ENCODE results near the gene AMN1. TPM values are rescaled to one million over a fixed set of nuclear protein-coding genes. Genes with fewer than 3 reads are reported as not detected.

AMN1 gene
- total RNA-seq, 1 experiment from 2014 or later, result 9.6 TPM

DNA sequence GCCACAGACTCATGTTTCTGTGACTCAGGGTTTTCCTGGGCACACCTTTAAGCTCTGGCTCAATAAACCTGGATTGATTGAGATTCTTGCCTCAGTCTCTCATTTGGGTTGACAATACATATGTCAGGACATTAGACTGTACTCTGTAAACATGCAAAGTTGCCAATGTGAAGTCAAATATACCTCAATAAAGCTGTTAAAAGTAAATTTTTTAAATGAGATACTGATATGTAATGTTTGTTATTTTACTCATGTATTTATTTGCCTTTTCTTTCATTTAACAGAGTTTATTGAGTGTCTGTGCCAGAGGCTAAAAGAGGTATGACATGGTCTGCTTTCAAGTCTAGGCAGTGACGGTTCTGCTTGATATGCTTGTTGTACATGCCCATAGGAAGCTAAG lies 73.0 kb downstream of the AMN1 start:
- H4K8ac ChIP-seq (replicated peaks; ENCODE audit: insufficient read length, low read depth, low read length), result no peak overlapping the region
- no peaks in the 10 kb centered on the region for H3K36me3 Mint-ChIP-seq (ENCODE audit: insufficient read depth in 1 of 3, low read depth in 3 of 3)
- H2BK12ac ChIP-seq (ENCODE audit: insufficient read length, low read depth, low read length), result no peak overlapping the region
- no peak for DNase-seq
- no peak overlapping the region for H4K5ac ChIP-seq (ENCODE audit: insufficient read length, low read depth, low read length)
- no peaks in the 10 kb centered on the region for H3K4me1 ChIP-seq (ENCODE audit: insufficient read depth, low read length)
- no peaks in the 10 kb centered on the region for H4K20me1 ChIP-seq (ENCODE audit: control insufficient read depth, insufficient read depth, insufficient read length)
- no peak overlapping the region for H3K56ac ChIP-seq (ENCODE audit: insufficient read length, low read depth, low read length)
- H3K23me2 ChIP-seq (ENCODE audit: insufficient read length, low read depth, low read length, poor library complexity, severe bottlenecking), result peaks cover 3% of the 10 kb centered on the region
- TF ChIP-seq, protein P1, sequence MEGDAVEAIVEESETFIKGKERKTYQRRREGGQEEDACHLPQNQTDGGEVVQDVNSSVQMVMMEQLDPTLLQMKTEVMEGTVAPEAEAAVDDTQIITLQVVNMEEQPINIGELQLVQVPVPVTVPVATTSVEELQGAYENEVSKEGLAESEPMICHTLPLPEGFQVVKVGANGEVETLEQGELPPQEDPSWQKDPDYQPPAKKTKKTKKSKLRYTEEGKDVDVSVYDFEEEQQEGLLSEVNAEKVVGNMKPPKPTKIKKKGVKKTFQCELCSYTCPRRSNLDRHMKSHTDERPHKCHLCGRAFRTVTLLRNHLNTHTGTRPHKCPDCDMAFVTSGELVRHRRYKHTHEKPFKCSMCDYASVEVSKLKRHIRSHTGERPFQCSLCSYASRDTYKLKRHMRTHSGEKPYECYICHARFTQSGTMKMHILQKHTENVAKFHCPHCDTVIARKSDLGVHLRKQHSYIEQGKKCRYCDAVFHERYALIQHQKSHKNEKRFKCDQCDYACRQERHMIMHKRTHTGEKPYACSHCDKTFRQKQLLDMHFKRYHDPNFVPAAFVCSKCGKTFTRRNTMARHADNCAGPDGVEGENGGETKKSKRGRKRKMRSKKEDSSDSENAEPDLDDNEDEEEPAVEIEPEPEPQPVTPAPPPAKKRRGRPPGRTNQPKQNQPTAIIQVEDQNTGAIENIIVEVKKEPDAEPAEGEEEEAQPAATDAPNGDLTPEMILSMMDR (conservative IDR thresholded peaks at IDR 0.05), result no peak
- WGBS (ENCODE audit: extremely low coverage, insufficient read length, low lambda C conversion rate), result no CpG with 5 or more reads among the region's 1 CpG
- no peak overlapping the region for H3K4me2 ChIP-seq (ENCODE audit: insufficient read depth, insufficient read length, low read length)
- H3K18ac ChIP-seq (ENCODE audit: insufficient read length, low read depth, low read length), result no peak overlapping the region
- H3K27ac ChIP-seq (ENCODE audit: insufficient read length, low read depth, low read length), result no peak overlapping the region
- no peak overlapping the region for H2AFZ ChIP-seq (ENCODE audit: low read length)
- H3K4me1 Mint-ChIP-seq, result peaks cover 9 to 15% of the 10 kb centered on the region in 2 experiments
- no peak overlapping the region for H3K27ac Mint-ChIP-seq
- H2BK5ac ChIP-seq (ENCODE audit: insufficient read length, low read length), result no peak overlapping the region
- H3K4me3 Mint-ChIP-seq, result no peak overlapping the region
- H3K79me2 ChIP-seq (ENCODE audit: insufficient read depth, low read length), result no peaks in the 10 kb centered on the region
- H3K79me1 ChIP-seq (ENCODE audit: insufficient read depth, low read depth, low read length, poor library complexity, severe bottlenecking), result no peaks in the 10 kb centered on the region
- H3K9me3 Mint-ChIP-seq, result no peaks in the 10 kb centered on the region
- H3K27me3 Mint-ChIP-seq (ENCODE audit: low read depth), result no peaks in the 10 kb centered on the region
- no peak overlapping the region for H3K4ac ChIP-seq (ENCODE audit: low read depth, low read length)
- no peak overlapping the region for H3K14ac ChIP-seq (ENCODE audit: insufficient read depth, low read length)
- H3K9me3 ChIP-seq (ENCODE audit: control insufficient read depth, low read depth, low read length), result no peaks in the 10 kb centered on the region
- H3T11ph ChIP-seq (ENCODE audit: low read length), result no peak overlapping the region
- H3K23ac ChIP-seq (ENCODE audit: insufficient read length, low read depth, low read length), result no peak overlapping the region
- no peak overlapping the region for H2BK15ac ChIP-seq (ENCODE audit: low read depth, low read length)
- H3K9ac ChIP-seq (ENCODE audit: extremely low read depth, insufficient read length, low read length), result no peak overlapping the region
- no peak overlapping the region for H2BK20ac ChIP-seq (ENCODE audit: low read depth, low read length, poor library complexity, severe bottlenecking)
- no peak overlapping the region for H2BK120ac ChIP-seq (ENCODE audit: low read depth, low read length, poor library complexity, severe bottlenecking)
- H3K27me3 ChIP-seq (ENCODE audit: insufficient read depth, low read length), result no peaks in the 10 kb centered on the region
- H2AK5ac ChIP-seq (ENCODE audit: insufficient read length, low read length), result no peak overlapping the region
- no peak overlapping the region for H4K91ac ChIP-seq (ENCODE audit: insufficient read length, low read depth, low read length)

All from H9 (cell line).